Measurements from ENCODE around the gene HPGD.

The HPGD gene

DNA sequence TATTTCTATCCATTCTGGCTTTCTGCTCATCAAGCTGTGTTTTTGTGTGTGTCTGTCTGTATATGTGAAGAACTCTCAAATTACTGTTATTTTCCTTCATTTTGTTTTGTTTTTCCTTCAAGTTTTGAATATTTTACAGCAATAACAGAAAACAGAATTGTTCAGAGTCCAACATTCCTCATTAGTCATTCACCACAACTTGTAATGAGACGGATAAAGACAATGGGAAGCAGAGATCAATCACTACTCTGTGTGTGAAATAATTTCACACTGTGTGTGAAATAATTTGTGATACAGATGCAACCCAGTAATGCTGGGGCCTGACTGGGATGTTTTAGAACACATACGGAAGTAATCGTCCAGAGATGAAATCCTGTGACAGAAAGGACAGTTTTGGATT, 55.2 kb downstream of the HPGD start:
- no peak for DNase-seq

DNA sequence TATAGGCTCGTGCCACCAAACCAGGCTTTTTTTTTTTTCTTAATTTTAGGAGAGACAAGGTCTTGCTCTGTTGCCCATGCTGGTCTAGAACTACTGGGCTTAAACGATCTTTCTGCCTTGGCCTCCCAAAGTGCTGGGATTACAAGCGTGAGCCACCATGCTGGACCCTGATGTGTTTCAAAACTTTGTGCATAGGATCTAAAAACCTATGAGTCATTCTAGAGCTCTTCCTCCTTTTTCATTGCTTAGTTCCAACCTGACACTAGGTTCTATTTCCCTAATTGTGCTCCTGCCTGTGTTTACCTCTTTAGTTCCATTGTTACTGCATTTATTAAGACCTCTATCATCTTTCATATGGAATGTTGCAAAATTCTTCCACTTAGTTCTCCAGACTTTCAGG, 57.3 kb downstream of the HPGD start:
- no peak for DNase-seq

GRCh38 chr4:174461466-174462106, 60.7 kb downstream of the HPGD start:
- no peak for DNase-seq

DNA sequence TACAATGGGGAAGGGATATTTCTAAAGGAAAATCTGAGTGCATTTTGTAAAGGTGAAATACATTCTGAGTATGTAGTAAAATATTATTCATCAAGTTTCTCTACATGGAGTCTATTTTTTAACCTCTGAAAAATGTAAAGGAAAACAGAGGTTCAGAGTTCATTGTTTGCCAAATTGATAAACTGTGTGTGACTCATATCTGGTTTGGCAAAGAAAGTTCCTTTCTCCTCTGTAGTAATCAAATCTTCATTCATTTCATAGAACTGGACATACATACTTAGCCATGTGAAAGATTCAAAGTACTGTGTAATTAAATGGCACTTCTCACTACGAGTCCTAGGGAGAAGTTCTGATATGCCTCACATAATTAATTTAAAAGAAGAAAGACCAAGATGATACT, 61.6 kb downstream of the HPGD start:
- DNase-seq: no peak

DNA sequence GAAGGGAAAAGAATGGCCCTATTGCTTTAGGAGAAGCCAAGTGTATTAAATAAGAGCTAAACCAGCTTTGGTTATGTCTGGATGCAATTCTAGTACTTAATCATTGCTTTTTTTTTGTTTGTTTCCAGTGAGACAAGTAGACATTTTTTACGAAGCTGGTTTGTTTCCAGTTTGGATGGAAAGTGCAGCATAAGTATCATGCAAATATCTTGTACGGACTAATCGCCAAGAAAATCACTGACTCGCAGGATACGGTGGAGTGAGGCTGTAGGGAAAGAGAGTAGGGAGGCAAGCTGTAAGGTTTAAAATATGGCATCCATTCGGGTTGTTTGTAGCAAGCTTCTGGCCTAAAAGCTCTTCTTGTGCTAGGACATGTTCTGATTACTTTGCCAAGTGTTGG, 64.8 kb downstream of the HPGD start:
- DNase-seq: no peak

GRCh38 chr4:174454815-174455473, 67.3 kb downstream of the HPGD start:
- no peak for DNase-seq

DNA sequence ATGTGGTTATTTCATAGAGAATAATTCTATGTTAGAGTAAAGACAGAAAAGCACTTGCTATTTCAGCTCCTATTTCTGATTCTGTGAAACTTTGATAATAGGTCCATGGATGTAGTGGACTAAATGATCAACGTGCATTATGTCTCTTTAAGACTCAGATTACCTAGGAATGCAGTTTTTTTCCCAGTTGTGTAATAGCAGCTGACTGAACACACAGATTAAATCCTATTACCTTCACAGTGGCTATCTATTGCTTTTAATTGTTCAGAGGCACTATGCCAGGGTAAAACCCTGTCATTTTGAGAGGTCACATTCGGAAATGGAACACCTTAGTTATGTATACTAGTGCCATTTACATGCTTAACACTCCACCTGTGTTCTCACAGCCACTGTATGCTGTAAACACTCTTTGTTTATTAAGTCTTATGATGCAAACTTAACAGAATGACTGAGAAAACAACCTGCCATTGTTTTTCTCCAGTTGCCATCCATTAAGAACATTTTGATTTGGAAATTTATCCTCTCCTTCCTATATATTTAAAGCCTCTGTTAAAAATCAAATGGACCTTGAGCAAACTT, 70.5 kb downstream of the HPGD start:
- DNase-seq: no peak

- DNase-seq: no peak
Observed at GRCh38 chr4:174450786-174451125, 71.5 kb downstream of the HPGD start.

DNA sequence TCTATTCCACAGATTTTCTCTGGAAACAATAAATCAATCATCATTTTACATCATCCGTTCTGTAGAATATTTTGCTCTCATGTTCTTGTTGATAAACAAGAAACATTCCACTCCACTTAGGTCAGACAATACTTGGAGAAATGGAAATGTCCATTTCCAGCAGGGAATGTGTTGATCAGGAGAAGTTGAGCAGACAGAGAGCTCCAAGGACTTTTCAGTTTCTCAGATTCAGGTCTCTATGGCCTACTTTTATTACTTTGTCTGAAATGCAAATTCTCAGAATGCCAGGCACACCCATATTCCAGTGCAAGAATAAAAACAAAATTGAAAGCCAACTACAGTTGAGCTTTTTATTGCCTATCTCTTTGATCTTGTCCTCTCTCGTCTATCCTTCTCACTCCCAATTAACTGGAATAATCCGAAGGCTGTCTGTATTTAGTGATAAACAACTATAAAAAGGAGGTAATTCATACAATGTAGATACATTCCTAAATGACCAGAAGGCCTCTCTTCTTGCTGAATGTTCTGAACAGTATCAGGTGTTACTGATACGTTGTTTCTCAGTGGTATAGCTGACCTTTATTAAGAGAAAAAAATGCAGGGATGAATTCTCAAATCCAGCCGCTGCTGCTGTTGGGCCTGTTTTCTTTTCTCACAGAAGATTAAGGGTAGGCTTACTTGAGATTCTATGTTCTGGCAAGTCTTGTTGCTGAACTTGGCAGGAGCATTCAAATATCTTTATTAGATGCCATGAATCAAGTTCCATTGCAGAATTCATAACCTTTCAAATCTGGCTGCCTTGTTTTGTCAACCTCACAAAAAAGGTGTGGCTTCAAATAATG, 72.1 kb downstream of the HPGD start:
- DNase-seq: no peak

DNA sequence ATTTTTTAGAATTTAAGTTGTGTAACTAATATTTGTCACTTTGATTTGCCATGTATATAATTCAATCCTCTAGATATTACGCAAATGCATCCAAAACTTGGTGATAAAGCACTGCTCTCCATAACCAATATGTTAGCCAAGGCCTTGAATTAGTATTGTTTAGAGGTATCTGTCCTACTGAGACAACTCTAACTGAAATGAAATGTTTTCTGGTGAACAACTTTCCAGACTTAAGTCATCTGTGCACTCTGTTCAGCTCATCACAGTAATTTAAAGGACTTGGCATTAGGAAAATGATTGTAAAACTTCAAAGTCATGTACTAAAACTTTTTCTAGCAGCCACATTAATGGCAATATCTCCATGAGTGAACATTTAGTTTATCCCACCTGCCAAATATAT, 73.1 kb downstream of the HPGD start:
- no peak for DNase-seq

DNA sequence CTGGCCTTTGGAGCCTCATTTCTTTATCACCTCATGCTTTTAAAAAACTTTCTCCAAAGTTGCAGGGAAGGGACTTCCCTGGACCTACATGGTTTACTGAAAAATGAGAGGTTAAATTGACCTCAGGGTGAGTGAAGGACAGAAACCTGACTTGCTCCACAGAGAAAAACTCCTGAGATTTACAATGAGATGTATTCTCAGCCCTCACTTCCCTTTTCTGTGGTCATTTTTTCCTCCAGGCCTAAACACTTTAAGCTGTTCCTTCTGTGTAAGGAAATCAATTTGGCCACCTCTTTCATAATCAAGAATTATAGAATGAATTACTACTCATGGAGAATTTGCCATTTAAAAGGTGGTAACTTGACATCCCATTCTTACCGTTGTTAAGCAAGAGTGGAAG, 77.9 kb downstream of the HPGD start:
- DNase-seq: no peak

Data from activated CD4-positive, alpha-beta T cell treated with anti-CD3 and anti-CD28 coated beads, Interleukin-2, amount 50 U/mL, for 1 hour (primary cell).